K562 (cell line): ENCODE measurements around the gene ATRNL1. TPM values are rescaled to one million over a fixed set of nuclear protein-coding genes. Genes with fewer than 3 reads are reported as not detected.

ENCODE experiments used
- ATAC-seq: fragments of 200-7000 bp; cut with Tn5 transposase; 3 replicates; pipeline ENCODE4 v1.9.1; 2020; ENCODE audit warnings: moderate library complexity
- BruUV-seq: library from RNA; stranded (reverse); fragments of 400-500 nt; replicated peaks from 2 replicates; lab custom pipeline; 2021; lab: Mats Ljungman, UMichigan
- CTCF ChIA-PET: fragments of 300-600 bp; formaldehyde crosslinking; extraction: SDS; loops from one replicate; lab custom pipeline; 2021; ENCODE audit warnings: low intra/inter-chr PET ratio; lab: Yijun Ruan, JAX
- POLR2A ChIA-PET: fragments of 300-600, 350-650 bp; sonication (Branson Sonifier 250); formaldehyde crosslinking; extraction: SDS; loops from one replicate; lab custom pipeline; 2021; ENCODE audit warnings: antibody characterized with exemption, inconsistent platforms; lab: Yijun Ruan, JAX
- DNase-seq, 4 experiments: peaks; one replicate each; pipeline versions ENCODE4 v3.0.0 to v3.0.0-alpha.2; 2011 to 2018; ENCODE audit warnings: low spot score in 3 of 4, mixed read lengths in 3 of 4; ENCODE audit errors: extremely low read depth in 1 of 4
- FAIRE-seq: peaks from 2 replicates; lab custom pipeline; 2011; peaks lifted over from hg19 to GRCh38; lab: Jason Lieb, UNC
- H2AFZ ChIP-seq: 2 replicates; pipeline ENCODE4 v1.6.0; 2011; ENCODE audit warnings: low read depth, low read length, control low read depth, inconsistent platforms
- H3K27ac ChIP-seq: fragments of 200-600 bp; 3 replicates; pipeline ENCODE4 v1.8.0; 2011; ENCODE audit warnings: low read depth, mild to moderate bottlenecking, control low read depth, inconsistent platforms, low read length, moderate library complexity, mixed read lengths; ENCODE audit errors: extremely low read depth
- H3K27me3 ChIP-seq, 2 experiments: fragments of 300-600 bp in 1 of 2; 2 replicates in 1 of 2; 3 replicates in 1 of 2; pipeline versions ENCODE4 v1.6.0 to v1.8.0; 2011; ENCODE audit warnings: inconsistent platforms in 2 of 2, low read length in 2 of 2, mild to moderate bottlenecking in 1 of 2, mixed read lengths in 1 of 2, moderate library complexity in 1 of 2; ENCODE audit not compliant: control insufficient read depth in 2 of 2, insufficient read depth in 2 of 2
- H3K36me3 ChIP-seq: fragments of 300-600 bp; 3 replicates; pipeline ENCODE4 v1.8.0; 2011; ENCODE audit warnings: mild to moderate bottlenecking, low read length, inconsistent platforms; ENCODE audit not compliant: control insufficient read depth, insufficient read depth
- H3K4me1 ChIP-seq, 2 experiments: fragments of 200-600 bp in 1 of 2; replicated peaks in 1 of 2; 2 replicates in 1 of 2; 3 replicates in 1 of 2; pipeline versions ENCODE4 v1.5.1 to v1.8.0; 2011; ENCODE audit warnings: inconsistent platforms in 2 of 2, low read length in 2 of 2, mild to moderate bottlenecking in 1 of 2, mixed read lengths in 1 of 2, moderate library complexity in 1 of 2; ENCODE audit not compliant: control insufficient read depth in 2 of 2, insufficient read depth in 2 of 2
- H3K4me2 ChIP-seq: 2 replicates; pipeline ENCODE4 v1.6.1; 2011; ENCODE audit warnings: low read length, control low read depth, inconsistent platforms, mixed read lengths; ENCODE audit not compliant: insufficient read depth
- H3K4me3 ChIP-seq: fragments of 200-600 bp; sonication (generic), shearing (Covaris generic); 2 replicates; pipeline ENCODE4 v1.5.1; 2016; ENCODE audit warnings: control low read depth, inconsistent platforms
- H3K79me2 ChIP-seq: fragments of 200-600 bp; 3 replicates; pipeline ENCODE4 v1.8.0; 2011; ENCODE audit warnings: low read length, inconsistent platforms; ENCODE audit not compliant: control insufficient read depth, insufficient read depth
- H3K9ac ChIP-seq, 2 experiments: 2 replicates each; pipeline versions ENCODE4 v1.6.0 to v1.6.1; 2011; ENCODE audit warnings: low read depth in 2 of 2, low read length in 2 of 2, control low read depth in 1 of 2, inconsistent platforms in 1 of 2, mild to moderate bottlenecking in 1 of 2, mixed read lengths in 1 of 2; ENCODE audit not compliant: insufficient read depth in 1 of 2
- H3K9me1 ChIP-seq: one replicate; pipeline ENCODE4 v1.6.0; 2011; ENCODE audit warnings: inconsistent platforms, mild to moderate bottlenecking, low read length, moderate library complexity; ENCODE audit not compliant: control insufficient read depth, insufficient read depth
- H3K9me3 ChIP-seq: replicated peaks from 2 replicates; pipeline ENCODE4 v1.5.1; 2011; ENCODE audit warnings: low read depth, low read length, inconsistent platforms; ENCODE audit not compliant: control insufficient read depth, insufficient read depth
- H4K20me1 ChIP-seq: replicated peaks from 2 replicates; pipeline ENCODE4 v1.6.1; 2011; ENCODE audit warnings: low read length, inconsistent platforms, mixed read lengths; ENCODE audit not compliant: control insufficient read depth, insufficient read depth
- ARID2 ChIP-seq: fragments of 450-650 bp; IDR thresholded peaks from 2 replicates; pipeline ENCODE4 v1.6.1; 2017; ENCODE audit warnings: antibody characterized with exemption, mild to moderate bottlenecking
- FOXP1 ChIP-seq: sonication (generic); formaldehyde crosslinking; IDR thresholded peaks from 2 replicates; pipeline ENCODE4 v1.8.0; 2022; ENCODE audit warnings: mild to moderate bottlenecking, missing genetic modification reagents
- ILF3 ChIP-seq: fragments of 450-650 bp; IDR thresholded peaks from 2 replicates; pipeline ENCODE4 v1.6.1; 2018; ENCODE audit warnings: antibody characterized with exemption, mild to moderate bottlenecking, moderate library complexity, borderline replicate concordance
- MED1 ChIP-seq: sonication (generic); formaldehyde crosslinking; IDR thresholded peaks from 2 replicates; pipeline ENCODE4 v1.8.1; 2023; ENCODE audit warnings: missing genetic modification reagents, borderline replicate concordance
- SP2 ChIP-seq: IDR thresholded peaks from 2 replicates; pipeline ENCODE4 v1.6.1; 2011; ENCODE audit warnings: mild to moderate bottlenecking, low read depth, low read length, moderate library complexity; ENCODE audit not compliant: poor library complexity, severe bottlenecking; ENCODE audit errors: extremely low read depth
- ZBTB1 ChIP-seq: sonication (generic); formaldehyde crosslinking; IDR thresholded peaks from 2 replicates; pipeline ENCODE4 v1.8.1; 2023; ENCODE audit warnings: missing genetic modification reagents, low read depth, mild to moderate bottlenecking, borderline replicate concordance
- ZKSCAN1 ChIP-seq: fragments of 150-350 bp; IDR thresholded peaks from 2 replicates; pipeline ENCODE4 v1.6.1; 2016; ENCODE audit warnings: low read depth, low read length
- ZNF232 ChIP-seq: sonication (generic); formaldehyde crosslinking; IDR thresholded peaks from 2 replicates; pipeline ENCODE4 v1.8.0; 2022; ENCODE audit warnings: mild to moderate bottlenecking, missing genetic modification reagents
- ZNF592 ChIP-seq: fragments of 450-650 bp; IDR thresholded peaks from 2 replicates; pipeline ENCODE4 v1.6.1; 2017; ENCODE audit warnings: antibody characterized with exemption, mild to moderate bottlenecking
- WGBS: fragments of 100-300 bp; shearing (Covaris generic); methylation state at CpG from one replicate; pipeline ENCODE4 v1.1.6; 2016; ENCODE audit warnings: low coverage, mixed read lengths; ENCODE audit not compliant: insufficient coverage; ENCODE audit errors: missing lambda C conversion rate; 5-methylcytosine and 5-hydroxymethylcytosine counted together
- in situ Hi-C: fragments of 300-500 bp; cut with MboI; formaldehyde crosslinking; loops from 4 replicates; pipeline ENCODE4 v1.15.0; 2018; ENCODE audit warnings: inconsistent platforms, mixed read lengths
- intact Hi-C: fragments of 100-400 bp; cut with micrococcal nuclease; formaldehyde crosslinking; loops from 2 replicates; pipeline ENCODE4 v1.14.2; 2022
- polyA plus RNA-seq, 8 experiments: library from polyadenylated mRNA; depleted of rRNA in 4 of 8; stranded (reverse) in 5 of 8; unstranded in 3 of 8; fragments of >200 nt; fragmentation: Nextera tagmentation in 2 of 8; fragmentation: Illumina TruSeq in 1 of 8; extraction: Ambion mirVana in 2 of 8; extraction: Trizol in 1 of 8; gene quantifications; 2 replicates each; pipeline versions ENCODE4 v1.2.1 to v1.2.3, GENCODE V29; 2011 to 2014; ENCODE audit warnings: inconsistent platforms in 1 of 8, missing spikeins in 1 of 8
- total RNA-seq, 7 experiments: library from RNA; depleted of rRNA in 6 of 7; stranded (reverse); fragments of >200 nt in 6 of 7; fragmentation: Illumina TruSeq in 2 of 7; extraction: Trizol in 2 of 7; gene quantifications; 2 replicates each; pipeline versions ENCODE4 v1.2.1 to v1.2.3, GENCODE V29; 2011 to 2021; ENCODE audit warnings: low replicate concordance in 1 of 7

Gene ATRNL1
- total and polyA plus RNA-seq, 9 of the 15 experiments (the other 6 are each of a cell fraction or from before 2014, with no cell fraction given) = 0.18 TPM; not detected in 8

GRCh38 chr10:115572740-115573455, 479.7 kb downstream of the ATRNL1 start:
- intact Hi-C loops = no loop called here
- 4% methylated on average over 5 of the region's 7 CpGs for WGBS
- no peak overlapping the region for H3K4me2 ChIP-seq
- H3K4me1 ChIP-seq = no peaks in the 10 kb centered on the region
- H3K79me2 ChIP-seq = no peaks in the 10 kb centered on the region
- H2AFZ ChIP-seq = no peak overlapping the region
- BruUV-seq = no TSS peak
- H4K20me1 ChIP-seq = no peaks in the 10 kb centered on the region
- ChIA-PET POLR2A (no interaction called here), CTCF (no interaction called here)
- no peaks in the 10 kb centered on the region for H3K9me1 ChIP-seq
- FAIRE-seq (no peak), ATAC-seq (no peak), DNase-seq (no peak)
- H3K4me3 ChIP-seq = no peak overlapping the region
- no peak overlapping the region for H3K9ac ChIP-seq
- H3K9me3 ChIP-seq = no peaks in the 10 kb centered on the region
- no peak overlapping the region for H3K27ac ChIP-seq
- no peaks in the 10 kb centered on the region for H3K36me3 ChIP-seq
- H3K27me3 ChIP-seq = no peaks in the 10 kb centered on the region
- in situ Hi-C loops = no loop called here
- TF ChIP-seq ARID2 (no peak), ZBTB1 (CRISPR knock-in tag) (no peak), ILF3 (no peak), SP2 (no peak), MED1 (CRISPR knock-in tag) (no peak), ZNF232 (no peak), FOXP1 (CRISPR knock-in tag) (no peak), ZNF592 (no peak), ZKSCAN1 (no peak)
